ENCODE results near the gene PPDPF. TPM values are rescaled to one million over a fixed set of nuclear protein-coding genes. Genes with fewer than 3 reads are reported as not detected.

The PPDPF gene
- total and polyA plus RNA-seq, 2 donors (not counting 1 experiment from before 2014, with no cell fraction given) = 93.5 to 162 TPM

- no peak overlapping the region for H3K27ac ChIP-seq (ENCODE audit: low read length in 2 of 2)
- intact Hi-C loops (cut with micrococcal nuclease) = no loop called here
- no peak overlapping the region for H3K9ac ChIP-seq (ENCODE audit: low read length)
- no peaks in the 10 kb centered on the region for H3K4me1 Mint-ChIP-seq
- no peak overlapping the region for H3K27ac Mint-ChIP-seq
- no peaks in the 10 kb centered on the region for H3K36me3 ChIP-seq (replicated peaks in 1 of 2; ENCODE audit: control extremely low read depth in 1 of 2, control insufficient read depth in 1 of 2, extremely low read depth in 1 of 2, insufficient read depth in 2 of 2, low read length in 1 of 2)
- no peak overlapping the region for H3K4me2 ChIP-seq (replicated peaks; ENCODE audit: low read depth, low read length, poor library complexity, severe bottlenecking)
- peaks cover 35% of the 10 kb centered on the region for H3K27me3 Mint-ChIP-seq
- no peak overlapping the region for H3K4me3 ChIP-seq (ENCODE audit: control extremely low read depth in 1 of 5, extremely low read depth in 1 of 5, insufficient read depth in 1 of 5, low read depth in 2 of 5, low read length in 4 of 5)
- CTCF ChIA-PET = interaction anchor here (1.0 to 1.5 kb wide), 3 partner anchors 8 to 16 kb away, joined by 3 to 7 read pairs (median 3); partner anchors contain the start of gene PPDPF
- no peak overlapping the region for H3K4me3 Mint-ChIP-seq
- H3K27me3 ChIP-seq (replicated peaks in 1 of 4; ENCODE audit: control extremely low read depth in 1 of 4, control insufficient read depth in 3 of 4, insufficient read depth in 4 of 4, low read length in 3 of 4) = peaks cover 0 to 24% (median 0%) of the 10 kb centered on the region in 4 experiments
- H3K4me1 ChIP-seq (ENCODE audit: control insufficient read depth in 2 of 2, insufficient read depth in 2 of 2, low read length in 2 of 2) = no peaks in the 10 kb centered on the region
- no peak overlapping the region for H2AFZ ChIP-seq (ENCODE audit: insufficient read depth, low read depth, low read length, poor library complexity, severe bottlenecking)
- H3K9me3 ChIP-seq (ENCODE audit: control extremely low read depth in 1 of 3, control insufficient read depth in 2 of 3, insufficient read depth in 1 of 3, low read length in 2 of 3) = peaks cover 0 to 29% (median 0%) of the 10 kb centered on the region in 3 donors
- DNase-seq = no peak
- TF ChIP-seq CTCF (IDR thresholded peaks at IDR 0.05) = no peak
- TF ChIP-seq EZH2 (IDR thresholded peaks at IDR 0.05; ENCODE audit: borderline replicate concordance, insufficient read depth, low read depth, low read length, poor library complexity, severe bottlenecking) = no peak
- H3K9me3 Mint-ChIP-seq (ENCODE audit: insufficient read depth) = peaks cover 2% of the 10 kb centered on the region
- WGBS (ENCODE audit: insufficient coverage) = 86% methylated on average over 7 of the region's 8 CpGs
- POLR2A ChIA-PET = no interaction called here
- H4K20me1 ChIP-seq (ENCODE audit: control insufficient read depth, insufficient read depth, low read length, poor library complexity, severe bottlenecking) = no peaks in the 10 kb centered on the region
- no peak for ATAC-seq (ENCODE audit: low read depth)
- no peaks in the 10 kb centered on the region for H3K79me2 ChIP-seq (ENCODE audit: control insufficient read depth, insufficient read depth, low read length)
Measured at GRCh38 chr20:63505281-63505680, 15.3 kb upstream of the PPDPF start.

DNA sequence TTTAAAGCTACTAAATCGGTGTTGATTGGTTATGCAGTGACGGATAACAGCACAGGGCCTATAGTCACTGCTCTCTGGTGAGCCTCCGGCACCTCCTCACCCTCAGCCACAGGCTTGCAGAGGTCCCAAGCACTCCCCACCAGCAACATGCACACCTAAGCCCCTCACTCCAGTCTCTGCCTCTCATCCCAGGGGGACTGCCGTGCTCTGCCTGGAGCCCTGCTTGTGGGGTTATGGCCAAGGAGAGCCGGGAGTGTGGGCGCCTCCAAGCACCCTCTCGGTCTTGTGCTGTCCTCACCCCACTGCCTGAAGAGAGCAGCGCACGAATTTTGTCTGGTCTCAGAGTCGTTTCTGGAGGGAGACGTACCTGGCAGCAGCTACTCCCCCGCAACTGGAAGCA, 14.8 kb upstream of the PPDPF start:
- H2AFZ ChIP-seq (ENCODE audit: insufficient read depth, low read depth, low read length, poor library complexity, severe bottlenecking) = no peak overlapping the region
- DNase-seq (no peak), ATAC-seq (ENCODE audit: low read depth) (no peak)
- intact Hi-C loops (cut with micrococcal nuclease) = no loop called here
- Mint-ChIP-seq H3K4me1 (no peaks in the 10 kb centered on the region), H3K4me3 (no peak overlapping the region), H3K9me3 (ENCODE audit: insufficient read depth) (peaks cover 2% of the 10 kb centered on the region), H3K27me3 (peaks cover 40% of the 10 kb centered on the region), H3K27ac (no peak overlapping the region)
- TF ChIP-seq CTCF (IDR thresholded peaks at IDR 0.05) = no peak
- no peak for TF ChIP-seq EZH2 (IDR thresholded peaks at IDR 0.05; ENCODE audit: borderline replicate concordance, insufficient read depth, low read depth, low read length, poor library complexity, severe bottlenecking)
- no peaks in the 10 kb centered on the region for H3K79me2 ChIP-seq (ENCODE audit: control insufficient read depth, insufficient read depth, low read length)
- H4K20me1 ChIP-seq (ENCODE audit: control insufficient read depth, insufficient read depth, low read length, poor library complexity, severe bottlenecking) = no peaks in the 10 kb centered on the region
- H3K9me3 ChIP-seq (ENCODE audit: control extremely low read depth in 1 of 3, control insufficient read depth in 2 of 3, insufficient read depth in 1 of 3, low read length in 2 of 3) = peaks cover 0 to 28% (median 0%) of the 10 kb centered on the region in 3 donors
- no peak overlapping the region for H3K9ac ChIP-seq (ENCODE audit: low read length)
- H3K27me3 ChIP-seq (replicated peaks in 1 of 4; ENCODE audit: control extremely low read depth in 1 of 4, control insufficient read depth in 3 of 4, insufficient read depth in 4 of 4, low read length in 3 of 4) = peaks cover 0 to 24% (median 0%) of the 10 kb centered on the region in 4 experiments
- no peak overlapping the region for H3K4me3 ChIP-seq (ENCODE audit: control extremely low read depth in 1 of 5, extremely low read depth in 1 of 5, insufficient read depth in 1 of 5, low read depth in 2 of 5, low read length in 4 of 5)
- H3K4me1 ChIP-seq (ENCODE audit: control insufficient read depth in 2 of 2, insufficient read depth in 2 of 2, low read length in 2 of 2) = no peaks in the 10 kb centered on the region
- no peak overlapping the region for H3K4me2 ChIP-seq (replicated peaks; ENCODE audit: low read depth, low read length, poor library complexity, severe bottlenecking)
- ChIA-PET POLR2A (no interaction called here), CTCF (interaction anchor here (1.0 to 1.5 kb wide), 2 partner anchors 9 to 15 kb away, joined by 3 to 7 read pairs; partner anchors contain the start of gene PPDPF)
- H3K36me3 ChIP-seq (replicated peaks in 1 of 2; ENCODE audit: control extremely low read depth in 1 of 2, control insufficient read depth in 1 of 2, extremely low read depth in 1 of 2, insufficient read depth in 2 of 2, low read length in 1 of 2) = no peaks in the 10 kb centered on the region
- WGBS (ENCODE audit: insufficient coverage) = 75% methylated on average over 7 of the region's 12 CpGs
- no peak overlapping the region for H3K27ac ChIP-seq (ENCODE audit: low read length in 2 of 2)

Data from B cell (primary cell).